ENCODE data around the gene HES5.

Gene HES5

DNA sequence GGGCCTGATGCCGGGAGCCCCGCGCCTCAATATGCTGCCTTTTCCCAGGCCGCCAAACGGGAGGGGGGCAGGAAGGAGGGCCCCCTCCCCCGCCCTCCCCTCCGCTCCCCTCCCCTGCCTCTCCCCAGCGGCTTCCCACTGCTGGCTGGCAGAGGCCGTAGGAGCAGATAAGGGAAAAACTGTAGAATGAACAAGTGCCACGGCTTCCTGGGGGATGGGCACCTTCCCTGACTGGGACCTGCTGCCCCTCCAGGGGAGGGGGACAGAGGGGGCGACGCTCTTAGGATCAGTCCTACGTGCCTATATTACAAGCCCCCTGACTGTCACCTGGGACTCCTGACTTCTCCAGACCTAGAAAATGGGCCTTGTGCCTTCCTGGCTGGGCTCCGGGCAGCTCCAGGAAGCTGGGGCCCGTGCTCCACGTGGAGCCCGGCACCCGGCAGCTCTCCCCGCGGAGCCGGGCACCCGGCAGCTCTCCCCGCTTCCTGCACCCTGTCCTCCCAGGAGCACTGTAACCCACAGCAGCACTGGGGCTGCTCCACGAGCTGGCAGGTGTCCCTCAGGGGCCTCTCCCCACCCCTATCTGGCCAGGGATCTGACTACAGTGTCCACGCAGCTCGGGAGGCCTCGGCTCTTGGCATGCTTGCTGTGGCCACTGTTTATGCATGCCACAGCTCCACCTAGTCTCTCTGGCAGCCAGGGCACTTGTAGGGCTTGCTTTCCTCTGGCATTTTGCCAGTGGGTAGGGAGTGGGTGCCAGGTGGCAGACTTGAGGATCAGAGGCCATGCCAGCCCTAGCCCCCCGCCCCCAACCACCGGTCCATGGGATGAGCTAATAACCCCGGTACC lies 674 bp upstream of the HES5 start:
- no peak for DNase-seq (ENCODE audit: low read depth)

DNA sequence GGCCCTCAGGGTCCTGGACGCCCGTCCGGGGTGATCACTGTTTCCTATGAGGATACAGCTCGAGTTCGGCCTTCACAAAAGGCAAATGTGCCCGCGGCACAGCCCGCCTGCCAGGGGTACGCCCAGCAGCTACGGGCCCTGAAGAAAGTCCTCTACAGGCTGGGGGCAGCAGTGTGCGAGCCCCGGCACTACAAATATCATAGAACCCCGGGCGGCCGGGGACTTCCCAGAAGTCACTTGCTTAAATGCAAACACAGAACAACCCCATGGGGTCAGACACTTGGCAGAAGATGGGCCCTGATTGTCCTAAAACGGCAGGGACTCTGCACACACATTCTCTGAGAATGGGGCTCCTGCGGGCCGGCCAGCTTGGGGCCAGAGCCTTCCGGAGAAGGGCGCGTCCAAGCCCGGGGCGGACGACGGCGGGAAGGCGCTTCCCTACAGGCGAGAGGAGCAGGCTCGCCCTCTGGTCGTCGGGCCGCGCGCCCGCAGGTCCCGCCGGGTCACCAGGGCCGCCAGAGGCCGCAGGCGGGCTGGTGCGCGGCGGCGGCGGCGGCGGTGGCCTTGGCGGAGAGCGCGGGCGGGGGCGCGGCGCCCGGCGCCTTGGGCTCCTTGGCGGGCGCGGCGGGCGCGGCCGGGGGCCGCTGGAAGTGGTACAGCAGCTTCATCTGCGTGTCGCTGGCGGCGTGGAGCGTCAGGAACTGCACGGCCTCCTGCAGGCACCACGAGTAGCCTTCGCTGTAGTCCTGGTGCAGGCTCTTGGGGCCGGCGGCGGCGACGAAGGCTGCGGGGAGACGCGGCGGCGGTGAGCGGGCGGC lies 888 bp downstream of the HES5 start:
- DNase-seq (ENCODE audit: low read depth), result peak; percentile 34

DNA sequence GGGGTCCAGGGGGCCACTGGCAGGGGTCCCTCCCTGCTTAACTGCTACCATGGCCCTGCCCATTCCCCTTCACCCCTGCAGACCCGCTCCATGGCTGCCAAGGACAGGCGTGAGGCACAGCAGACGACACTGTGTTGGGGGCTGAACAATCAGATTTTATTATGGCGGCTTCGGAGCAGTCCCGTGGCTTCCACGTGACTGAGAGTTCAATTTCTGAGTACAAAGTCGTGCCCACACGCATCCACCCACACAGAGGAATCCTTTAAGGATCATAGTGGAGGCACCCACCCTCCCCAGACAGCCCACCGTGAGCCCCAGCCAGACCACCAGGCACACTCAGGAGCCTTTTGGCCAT lies 1.5 kb downstream of the HES5 start:
- no peak for DNase-seq (ENCODE audit: low read depth)

DNA sequence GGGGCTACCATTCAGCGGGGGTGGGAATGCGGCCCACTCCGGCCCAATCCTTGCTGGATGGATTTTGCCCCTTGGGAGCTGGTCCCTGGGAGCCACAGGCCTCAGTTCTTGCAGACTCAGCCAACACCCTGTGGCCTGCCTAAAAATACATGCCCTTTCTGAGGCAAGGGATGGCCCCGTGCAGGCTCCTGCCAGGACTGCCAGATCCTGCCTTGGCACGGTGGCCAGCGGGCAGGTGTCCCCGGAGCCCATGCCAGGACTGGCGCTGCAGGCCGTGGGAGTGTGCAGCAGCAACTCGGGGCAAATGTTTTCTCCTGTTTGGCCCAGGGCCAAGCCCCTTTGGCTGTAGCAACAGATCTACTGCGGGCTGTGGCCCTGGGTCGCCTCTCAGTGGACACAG lies 2.0 kb downstream of the HES5 start:
- no peak for DNase-seq (ENCODE audit: low read depth)

DNA sequence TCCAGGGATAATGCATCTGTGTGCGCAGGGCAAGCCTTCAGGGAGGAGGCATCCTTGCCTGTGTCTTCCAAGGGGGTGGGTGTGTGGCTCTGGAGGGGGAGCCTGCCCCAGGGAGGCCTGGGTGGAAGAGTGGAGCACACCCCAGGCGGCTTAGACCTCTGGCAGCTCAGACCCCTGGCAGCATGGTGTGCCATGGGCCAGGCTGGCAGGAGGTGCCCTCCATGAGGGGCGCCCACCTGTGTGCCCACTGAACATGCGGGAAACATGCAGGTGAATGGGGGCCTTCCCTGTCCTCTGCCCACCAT lies 2.6 kb downstream of the HES5 start:
- DNase-seq (ENCODE audit: low read depth), result no peak

DNA sequence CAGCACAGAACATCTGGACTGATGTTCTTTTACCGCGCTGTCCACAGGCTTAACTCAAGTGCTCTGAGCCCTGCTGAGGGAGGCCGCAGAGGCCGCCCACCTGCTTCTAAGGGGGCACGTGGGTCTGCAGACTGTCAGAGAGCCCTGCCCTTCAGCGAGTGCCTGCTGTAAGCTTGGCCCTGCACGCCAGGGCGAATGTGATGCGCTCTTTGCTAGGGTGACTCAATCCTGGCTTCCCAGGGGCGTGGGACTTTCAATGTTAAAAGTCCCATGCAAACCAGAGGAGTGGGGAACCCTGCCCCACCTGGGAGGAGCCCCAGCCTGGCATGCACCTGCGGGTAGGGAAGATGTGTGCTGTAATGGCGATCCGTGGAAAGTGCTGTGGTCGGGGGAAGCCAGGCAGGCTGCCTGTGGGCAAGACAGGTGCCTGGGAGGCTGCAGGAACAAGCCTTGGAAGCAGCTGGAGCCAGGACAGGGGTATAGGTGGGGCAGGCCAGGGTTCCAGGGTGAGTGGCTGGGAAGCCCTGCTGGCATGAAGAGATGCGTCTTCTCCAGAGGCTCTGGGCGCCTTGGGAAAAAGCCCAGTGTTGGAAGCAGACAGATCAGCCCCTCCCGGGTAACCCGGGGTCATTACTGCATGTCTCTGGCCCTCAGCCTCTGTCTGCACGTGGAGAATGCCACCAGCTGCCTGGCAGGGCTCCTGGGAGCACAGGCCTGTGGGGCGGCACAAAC lies 3.1 kb downstream of the HES5 start:
- peak; percentile 38 for DNase-seq (ENCODE audit: low read depth)

DNA sequence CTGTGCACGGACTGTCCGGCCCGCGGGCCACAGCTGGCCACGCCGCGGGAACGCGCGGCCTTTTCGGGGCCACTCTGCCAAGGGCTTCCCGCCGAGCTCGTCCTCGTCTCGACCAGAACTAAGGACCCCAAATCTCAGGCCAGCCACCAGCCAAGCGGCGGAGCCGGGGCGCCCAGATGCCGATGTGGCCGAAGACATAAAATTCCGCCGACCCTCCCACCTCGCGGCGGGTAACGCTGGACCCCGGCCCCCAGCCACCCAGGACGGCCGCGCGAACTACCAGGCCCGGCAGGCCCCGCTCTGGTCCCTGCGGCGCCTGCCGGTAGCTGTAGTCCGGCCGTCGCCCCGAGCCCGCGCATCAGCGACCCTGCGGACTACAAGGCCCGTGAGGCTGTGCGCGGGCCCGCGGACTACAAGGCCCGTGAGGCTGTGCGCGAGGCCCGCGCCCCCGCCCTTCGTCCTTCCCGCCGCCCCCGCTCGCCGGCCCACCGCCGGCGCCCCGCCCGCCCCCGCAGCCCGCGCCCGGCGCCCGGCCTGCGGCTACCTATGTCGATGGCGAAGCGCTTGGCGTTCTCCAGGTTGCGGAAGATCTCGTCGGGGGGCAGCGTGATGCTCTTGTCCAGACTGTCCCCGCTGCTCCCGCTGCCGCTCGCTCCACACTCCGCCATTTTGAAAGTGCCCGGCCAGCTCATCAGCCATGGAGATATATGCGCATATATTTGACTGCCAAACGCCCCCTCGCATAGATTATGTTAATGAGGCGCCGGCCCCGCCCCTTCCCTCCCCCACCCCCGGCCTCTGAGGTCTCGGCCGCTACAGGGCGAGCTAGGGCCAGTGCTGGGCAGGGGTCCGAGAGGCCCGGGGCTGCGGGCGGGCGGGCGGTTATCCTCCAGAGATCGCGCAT lies 3.9 kb downstream of the HES5 start, which contains the start of gene PANK4:
PANK4 (minus strand) TSS at position 677 of the 904 bp plus-strand sequence; CDS start at position 668, 9 bp downstream.
- DNase-seq (ENCODE audit: low read depth), result peak; percentile 82

DNA sequence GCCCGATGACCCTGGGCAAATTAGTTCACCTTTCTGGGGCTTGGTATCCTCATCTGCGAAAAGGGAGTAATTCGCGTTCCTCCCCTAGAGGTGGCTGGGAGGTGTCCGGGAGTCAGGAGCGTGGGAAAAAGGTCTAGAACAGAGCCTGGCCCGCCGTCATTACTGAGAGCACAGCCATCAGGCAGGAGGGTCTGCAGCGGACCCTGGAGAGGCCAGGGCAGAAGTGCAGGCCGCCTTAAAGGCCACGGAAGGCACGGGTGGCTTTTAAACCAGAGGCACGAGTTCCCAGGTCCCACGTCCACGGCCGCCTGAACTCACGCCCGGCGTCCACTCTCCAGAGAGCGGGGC lies 4.5 kb downstream of the HES5 start:
- DNase-seq (ENCODE audit: low read depth), result no peak

DNA sequence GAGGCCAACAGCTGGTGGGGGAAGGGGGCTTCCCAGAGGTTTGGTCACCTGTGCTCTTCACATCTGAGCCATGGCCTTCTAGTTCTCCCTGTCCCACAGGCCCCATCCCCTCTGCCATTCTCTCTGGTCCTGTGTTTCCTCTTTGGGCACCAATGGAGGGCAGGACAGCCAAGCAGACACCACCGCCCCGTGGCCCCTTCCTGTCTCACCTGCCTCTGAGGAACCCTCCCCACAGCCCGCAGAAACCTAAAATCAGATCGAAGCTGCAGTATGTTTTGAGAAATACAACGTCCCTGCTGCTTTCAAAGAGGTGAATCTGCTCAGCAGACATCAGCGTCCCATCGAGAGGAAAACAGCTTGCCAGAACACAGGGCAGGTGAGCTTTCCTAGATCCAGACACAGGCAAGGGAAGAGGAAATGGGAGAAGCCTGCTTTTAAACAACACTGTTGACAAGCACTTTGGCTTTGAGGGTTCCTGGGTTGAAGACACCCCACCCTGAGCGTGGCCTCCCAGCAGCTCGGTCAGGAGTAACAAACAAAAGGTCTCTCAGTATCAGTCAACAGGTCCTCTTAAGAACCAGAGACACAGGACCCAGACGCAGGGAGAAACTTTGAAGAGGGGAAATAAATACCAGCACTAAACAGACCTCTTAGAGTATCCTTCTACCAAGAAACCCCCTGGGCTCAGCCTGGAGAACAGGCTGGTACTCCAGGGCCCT lies 6.0 kb downstream of the HES5 start:
- DNase-seq (ENCODE audit: low read depth), result peak; percentile 34

DNA sequence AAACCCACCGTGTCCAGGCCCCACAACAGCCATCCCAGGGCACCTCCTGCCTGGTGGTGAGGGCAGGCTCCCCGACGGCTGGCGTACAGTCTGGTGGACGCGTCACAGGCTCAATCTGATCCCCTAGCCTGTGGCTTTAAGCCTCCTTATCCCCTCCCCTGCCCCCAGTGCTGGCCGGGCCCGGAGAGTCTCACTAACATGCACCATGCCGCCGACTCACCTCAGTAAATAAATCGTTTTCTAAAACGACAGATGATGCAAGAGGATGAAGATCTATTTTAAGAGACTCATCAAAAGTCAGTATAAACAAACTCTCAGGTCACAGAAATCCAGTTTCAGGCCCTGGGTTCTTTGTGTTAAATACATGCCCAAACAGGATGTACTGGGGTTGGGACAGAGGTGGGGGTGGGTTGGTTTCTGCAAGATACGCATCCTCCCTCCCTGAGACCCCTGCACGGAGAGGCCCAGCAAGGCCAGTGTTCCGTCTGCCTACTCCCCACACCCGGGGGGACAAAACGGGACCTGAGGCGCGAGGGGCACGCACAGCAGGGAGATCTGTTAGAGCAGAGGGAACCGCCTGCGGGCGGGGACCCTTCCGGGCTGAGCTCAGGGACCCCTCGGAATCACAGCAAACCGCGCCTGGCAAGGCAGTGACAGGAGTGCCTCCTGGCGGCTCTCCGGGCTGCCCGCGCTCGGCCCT lies 6.7 kb downstream of the HES5 start:
- no peak for DNase-seq (ENCODE audit: low read depth)

DNA sequence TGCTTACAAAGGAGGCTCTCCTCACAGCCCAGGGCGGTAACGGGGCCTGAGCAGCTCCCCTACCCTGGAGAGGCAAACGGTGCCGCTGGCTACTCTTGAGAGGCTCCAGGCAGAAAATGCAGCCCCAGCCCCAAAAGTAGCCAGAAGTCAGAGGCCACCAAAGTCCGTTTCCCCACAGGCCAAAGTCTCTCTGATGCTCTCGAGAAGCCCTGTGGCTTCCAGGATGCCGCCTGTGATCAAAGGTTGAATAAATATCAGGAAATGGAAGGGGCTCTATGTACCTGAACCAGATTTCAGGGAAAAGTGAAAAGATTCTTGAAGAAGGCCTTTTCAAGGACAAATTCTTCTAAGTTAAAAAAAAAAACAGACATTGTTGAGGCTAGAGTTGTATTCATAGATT lies 7.8 kb downstream of the HES5 start:
- DNase-seq (ENCODE audit: low read depth), result no peak

DNA sequence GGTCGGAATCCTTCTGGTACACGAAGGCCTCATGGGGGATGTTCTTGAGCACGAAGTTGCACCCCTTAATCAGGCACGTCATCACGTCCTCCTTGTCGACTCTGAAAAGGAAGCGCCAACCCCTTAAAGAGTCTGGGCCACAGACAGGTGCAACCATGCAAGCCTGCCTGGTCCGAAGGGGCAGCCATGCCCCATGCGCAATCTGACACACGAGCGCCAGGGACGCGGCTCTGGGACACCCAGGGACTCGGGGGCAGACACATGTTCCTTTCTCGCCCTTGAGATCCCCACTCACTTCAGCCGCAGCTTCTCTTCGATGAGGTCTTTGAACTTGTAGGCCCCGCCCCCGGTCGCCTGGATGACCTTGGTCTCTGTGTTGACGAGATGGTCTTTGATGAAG lies 9.3 kb downstream of the HES5 start:
- DNase-seq (ENCODE audit: low read depth), result no peak

DNA sequence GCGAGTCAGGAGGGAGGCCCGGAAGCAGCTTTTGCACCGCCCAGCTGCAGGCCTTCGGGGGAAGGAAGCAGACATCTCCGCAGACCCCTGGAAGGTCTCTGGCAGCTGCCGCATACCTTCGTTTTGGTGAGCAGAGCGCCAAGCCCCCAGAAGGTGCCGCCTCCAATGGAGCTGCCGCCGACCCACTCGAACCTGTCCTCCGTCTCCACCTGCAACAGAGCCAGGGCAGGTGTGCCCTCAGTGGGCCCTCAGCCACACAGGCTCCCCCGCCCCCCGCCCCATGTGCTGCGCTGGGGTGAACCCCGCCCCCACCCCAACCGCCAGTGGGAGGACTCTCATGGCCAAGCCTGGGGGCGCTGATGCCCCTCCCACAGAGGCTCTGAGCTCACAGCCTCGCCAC lies 9.9 kb downstream of the HES5 start:
- DNase-seq (ENCODE audit: low read depth), result no peak

DNA sequence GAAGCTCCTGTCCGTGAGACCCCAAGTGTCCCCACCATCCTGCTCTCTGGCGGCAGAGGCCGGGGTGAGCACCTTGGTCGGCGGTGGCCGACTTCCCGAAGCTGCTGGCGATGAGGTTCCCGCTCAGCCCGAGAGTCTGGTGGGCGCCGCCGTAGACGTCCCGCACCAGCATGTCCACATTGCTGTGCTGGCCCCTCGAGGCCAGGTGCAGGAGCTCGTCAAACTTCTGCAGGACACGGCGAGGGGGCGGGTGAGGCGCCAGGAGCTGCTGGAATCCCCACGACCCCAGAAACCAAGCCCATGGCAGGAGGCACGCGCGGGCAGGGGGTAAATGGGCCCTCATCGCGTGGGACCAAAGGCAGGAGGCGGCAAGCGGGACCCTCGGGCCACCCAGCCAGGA lies 10.3 kb downstream of the HES5 start:
- no peak for DNase-seq (ENCODE audit: low read depth)

DNA sequence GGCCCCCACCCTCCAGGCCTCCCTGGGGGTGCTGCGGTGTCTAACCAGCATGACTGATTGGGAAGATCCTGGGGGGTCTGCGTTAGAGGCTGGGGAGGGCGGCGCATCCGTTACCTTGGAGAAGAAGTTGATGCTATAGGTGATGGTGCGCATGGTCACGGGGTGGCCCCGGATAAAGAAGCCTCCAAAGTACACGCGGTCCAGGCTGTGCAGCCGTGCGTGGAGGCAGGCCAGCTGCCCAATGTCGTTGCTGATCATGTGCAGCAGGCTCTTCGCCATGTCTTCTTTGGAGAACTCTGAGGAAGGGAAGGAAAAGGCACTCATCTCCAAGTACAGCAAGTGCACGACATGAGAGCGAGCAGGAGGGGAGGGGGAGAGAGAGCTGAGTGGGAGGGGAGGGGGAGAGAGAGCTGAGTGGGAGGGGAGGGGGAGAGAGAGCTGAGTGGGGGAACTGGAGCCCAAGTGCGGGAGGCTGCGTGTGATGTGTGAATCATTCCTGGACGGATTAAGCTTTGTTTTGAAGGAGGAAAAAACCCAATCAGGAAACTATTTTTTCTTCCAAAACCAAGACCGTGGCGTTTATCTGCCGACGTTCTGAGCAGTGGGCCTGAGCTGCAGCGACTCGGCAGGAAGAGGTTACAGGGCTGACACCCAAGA lies 10.9 kb downstream of the HES5 start:
- DNase-seq (ENCODE audit: low read depth), result no peak

DNA sequence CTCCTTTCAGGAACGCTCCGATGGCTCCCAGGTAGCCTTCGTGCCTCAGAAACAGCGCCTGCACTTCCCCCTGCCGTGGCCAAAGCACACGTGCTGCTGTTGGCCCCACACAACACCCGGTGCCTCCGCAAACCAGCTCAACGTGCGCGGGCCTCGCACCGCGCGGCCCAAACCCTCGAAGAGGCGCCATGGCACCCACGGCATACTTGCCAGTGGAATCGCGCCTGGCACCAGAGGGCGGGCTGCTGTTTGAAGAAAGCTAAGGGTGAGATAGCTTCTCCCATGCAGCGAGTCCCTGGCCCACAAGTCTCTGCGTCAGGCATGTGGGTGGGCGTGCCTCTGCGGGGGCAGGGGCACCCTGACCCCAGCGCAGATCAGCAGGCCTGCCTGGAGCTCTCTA lies 11.5 kb downstream of the HES5 start:
- DNase-seq (ENCODE audit: low read depth), result no peak

DNA sequence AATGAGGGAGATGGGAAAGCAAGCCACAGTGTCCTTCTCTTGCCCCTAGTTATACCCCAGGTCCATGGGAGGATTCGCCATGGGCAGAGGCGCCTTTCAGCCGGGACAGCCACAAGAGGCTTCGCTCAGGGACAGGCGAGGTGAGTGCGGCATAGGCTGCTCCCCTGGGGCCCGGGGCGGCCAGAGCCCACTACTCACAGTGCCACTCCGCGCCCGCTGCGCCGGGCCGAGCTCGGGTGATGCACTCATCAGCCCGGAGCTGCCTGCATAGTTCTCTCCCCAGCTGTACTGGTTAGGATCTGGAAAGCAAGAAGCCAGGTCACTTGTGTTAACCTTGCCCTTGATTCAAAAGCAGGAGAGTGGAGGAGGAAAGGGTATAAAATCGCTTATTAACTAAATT lies 12.1 kb downstream of the HES5 start:
- DNase-seq (ENCODE audit: low read depth), result no peak

DNA sequence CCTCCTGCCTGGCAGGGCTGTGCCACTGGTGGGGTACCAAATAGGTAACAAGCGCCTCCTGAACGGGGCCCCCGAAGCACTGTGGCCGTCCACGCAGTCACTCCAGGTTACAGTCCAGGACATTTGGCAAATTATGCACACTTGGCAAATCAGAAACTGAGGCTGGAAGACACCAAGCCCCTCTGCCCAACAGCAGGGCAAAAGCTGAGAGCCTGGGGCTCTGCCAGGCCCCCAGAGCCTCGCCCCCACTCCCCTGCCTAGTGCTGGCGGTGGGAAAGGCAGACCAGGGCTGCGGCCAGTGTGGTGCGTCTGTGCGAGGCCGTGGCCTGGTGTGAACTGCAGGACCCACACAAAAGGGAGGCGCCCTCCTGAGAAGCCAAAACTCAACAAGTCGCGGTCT lies 13.1 kb downstream of the HES5 start:
- DNase-seq (ENCODE audit: low read depth), result no peak

DNA sequence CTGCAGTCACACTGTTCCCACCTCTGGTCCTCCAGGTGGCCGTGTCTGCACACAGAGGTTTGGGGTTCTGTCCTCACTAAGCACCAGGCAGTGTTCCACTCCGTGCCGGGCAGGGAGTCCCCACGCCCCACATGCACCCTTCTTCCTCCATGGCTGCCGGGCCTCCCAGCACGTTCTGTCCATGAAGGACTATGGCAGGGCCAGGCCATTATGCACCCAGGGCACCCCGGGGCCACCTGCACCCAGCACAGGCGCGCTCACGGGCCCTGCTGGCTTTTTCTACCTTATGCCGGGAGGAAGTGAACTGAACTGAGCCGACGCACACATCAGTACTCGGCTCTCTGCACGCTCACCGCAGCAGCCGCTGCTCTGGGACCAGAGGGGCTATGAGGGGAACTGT lies 13.9 kb downstream of the HES5 start:
- no peak for DNase-seq (ENCODE audit: low read depth)

DNA sequence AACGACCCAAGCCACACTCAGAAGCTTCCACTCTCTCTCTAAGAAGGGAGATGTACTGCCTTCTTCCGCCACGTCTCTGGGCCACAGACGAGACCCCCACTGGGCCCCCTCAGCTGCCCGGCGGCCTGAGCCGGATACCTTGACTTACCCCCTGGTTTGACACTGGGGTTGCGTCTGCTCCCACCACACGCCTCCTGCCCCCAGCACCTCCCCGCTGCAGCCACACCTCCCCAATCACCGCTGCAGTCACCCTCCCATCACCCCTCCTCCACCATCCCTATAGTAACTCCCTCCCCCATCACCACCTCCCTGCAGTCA lies 14.3 kb downstream of the HES5 start:
- no peak for DNase-seq (ENCODE audit: low read depth)
